ENCODE measurements around the gene LRBA. TPM values are rescaled to one million over a fixed set of nuclear protein-coding genes. Genes with fewer than 3 reads are reported as not detected.
"Not testable (repeated sequence)": the region's sequence is repeated elsewhere in the genome, so short reads cannot be mapped to it uniquely, and the experiment has no call there.

LRBA gene
- polyA plus RNA-seq, 6 donors from 2014 or later = 18.0 to 25.7 (median 19.6) TPM

DNA sequence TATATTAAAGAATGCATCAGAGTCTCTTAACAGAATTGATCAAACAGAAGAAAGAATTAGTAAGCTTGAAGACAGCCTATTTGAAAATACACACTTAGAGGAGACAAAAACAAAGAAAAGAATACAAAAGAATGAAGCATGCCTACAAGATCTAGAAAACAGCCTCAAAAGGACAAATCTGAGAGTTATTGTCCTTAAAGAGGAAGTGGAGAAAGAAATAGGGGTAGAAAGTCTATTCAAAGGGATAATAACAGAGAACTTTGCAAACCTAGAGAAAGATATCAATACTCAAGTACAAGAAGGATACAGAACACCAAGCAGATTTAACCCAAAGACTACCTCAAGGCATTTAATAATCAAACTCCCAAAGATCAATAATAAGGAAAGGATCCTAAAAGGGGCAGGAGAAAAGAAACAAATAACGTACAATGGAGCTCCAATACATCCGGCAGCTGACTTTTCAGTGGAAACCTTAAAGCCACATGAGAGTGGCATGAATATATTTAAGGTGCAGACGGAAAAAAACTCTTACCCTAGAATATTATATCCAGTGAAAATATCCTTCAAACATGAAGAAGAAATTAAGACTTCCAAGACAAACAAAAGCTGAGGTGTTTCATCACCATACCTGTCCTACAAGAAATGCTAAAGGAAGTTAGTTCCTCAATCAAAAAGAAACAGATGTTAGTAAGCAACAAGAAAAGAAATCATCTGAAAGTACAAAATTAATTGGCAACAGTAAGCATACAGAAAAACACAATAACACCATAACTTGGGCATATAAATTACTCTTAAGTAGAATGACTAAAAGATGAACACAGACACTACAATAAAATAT, 36.1 kb downstream of the LRBA start:
- DNase-seq (no peak), ATAC-seq (ENCODE audit: low read depth in 2 of 2) (no peak)
- Mint-ChIP-seq H3K27ac (peak overlapping the region in 2 of 6 donors; percentile 8 to 44), H3K4me1 (peaks cover 66 to 81% (median 68%) of the 10 kb centered on the region in 3 donors), H3K27me3 (no peaks in the 10 kb centered on the region), H3K4me3 (peak overlapping the region in 1 of 8 donors; percentile 49), H3K9me3 (peaks cover 0 to 9% (median 3%) of the 10 kb centered on the region in 7 donors), H3K36me3 (peaks cover 18 to 30% of the 10 kb centered on the region in 2 donors)

GRCh38 chr4:150976478-150977118, 38.5 kb downstream of the LRBA start:
- Mint-ChIP-seq H3K4me1 (peaks cover 71 to 85% (median 75%) of the 10 kb centered on the region in 3 donors), H3K27ac (peak overlapping the region in 2 of 6 donors; percentile 27 to 89), H3K4me3 (no peak overlapping the region), H3K36me3 (peaks cover 18 to 30% of the 10 kb centered on the region in 2 donors), H3K9me3 (peaks cover 0 to 9% (median 3%) of the 10 kb centered on the region in 7 donors), H3K27me3 (no peaks in the 10 kb centered on the region)
- DNase-seq (no peak), ATAC-seq (ENCODE audit: low read depth in 2 of 2) (no peak)

DNA sequence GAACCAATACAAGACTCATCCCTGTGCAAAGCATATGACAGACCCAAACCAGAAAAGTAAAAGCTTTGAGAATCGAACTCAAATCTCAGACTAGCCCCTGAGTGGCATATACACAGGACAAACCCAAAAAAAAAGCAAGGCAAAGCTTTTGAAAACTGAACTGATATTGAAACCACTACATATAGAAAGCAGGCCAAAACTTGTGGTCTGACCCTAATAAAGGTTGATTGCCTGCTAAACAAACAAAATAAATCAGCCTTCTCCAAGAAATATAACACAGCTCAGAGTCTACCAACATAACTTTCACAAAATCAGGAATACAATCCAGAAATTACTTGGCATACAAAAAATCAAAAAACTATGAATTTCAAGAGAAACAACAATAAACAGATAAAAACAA, 40.3 kb downstream of the LRBA start:
- ATAC-seq (ENCODE audit: low read depth in 2 of 2) (no peak), DNase-seq (no peak)
- Mint-ChIP-seq H3K27me3 (no peaks in the 10 kb centered on the region), H3K4me3 (peak overlapping the region in 2 of 8 donors; percentile 27 to 40), H3K9me3 (peaks cover 0 to 9% (median 3%) of the 10 kb centered on the region in 7 donors), H3K36me3 (peaks cover 10 to 21% of the 10 kb centered on the region in 2 donors), H3K4me1 (peaks cover 55 to 71% (median 66%) of the 10 kb centered on the region in 3 donors), H3K27ac (peak overlapping the region in 4 of 6 donors; percentile 3 to 70 (median 60))

DNA sequence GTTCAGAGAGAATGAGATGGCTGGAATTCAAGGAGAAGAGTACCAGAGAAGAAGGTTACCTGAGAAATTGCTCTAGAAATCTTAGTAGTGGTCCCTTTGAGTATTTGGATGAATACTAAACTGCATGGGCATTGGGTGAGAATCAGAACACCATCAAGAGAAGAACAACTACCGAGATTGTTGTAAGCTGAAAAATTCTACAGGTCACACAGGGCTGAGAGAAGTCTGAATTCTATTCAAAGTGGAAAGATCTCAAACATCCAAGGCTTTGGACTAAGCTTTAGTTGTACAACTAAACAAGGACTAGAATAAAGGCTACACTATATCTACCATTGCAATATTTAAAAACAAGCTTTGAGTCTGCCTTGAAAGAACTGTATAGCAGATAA, 40.8 kb downstream of the LRBA start:
- H3K36me3 Mint-ChIP-seq = peaks cover 9 to 17% of the 10 kb centered on the region in 2 donors
- H3K27ac Mint-ChIP-seq = peak overlapping the region in 4 of 6 donors; percentile 3 to 83 (median 40)
- no peaks in the 10 kb centered on the region for H3K27me3 Mint-ChIP-seq
- peaks cover 0 to 8% (median 3%) of the 10 kb centered on the region in 7 donors for H3K9me3 Mint-ChIP-seq
- ATAC-seq (ENCODE audit: low read depth in 2 of 2) (no peak), DNase-seq (no peak)
- peaks cover 52 to 71% (median 71%) of the 10 kb centered on the region in 3 donors for H3K4me1 Mint-ChIP-seq
- no peak overlapping the region for H3K4me3 Mint-ChIP-seq

DNA sequence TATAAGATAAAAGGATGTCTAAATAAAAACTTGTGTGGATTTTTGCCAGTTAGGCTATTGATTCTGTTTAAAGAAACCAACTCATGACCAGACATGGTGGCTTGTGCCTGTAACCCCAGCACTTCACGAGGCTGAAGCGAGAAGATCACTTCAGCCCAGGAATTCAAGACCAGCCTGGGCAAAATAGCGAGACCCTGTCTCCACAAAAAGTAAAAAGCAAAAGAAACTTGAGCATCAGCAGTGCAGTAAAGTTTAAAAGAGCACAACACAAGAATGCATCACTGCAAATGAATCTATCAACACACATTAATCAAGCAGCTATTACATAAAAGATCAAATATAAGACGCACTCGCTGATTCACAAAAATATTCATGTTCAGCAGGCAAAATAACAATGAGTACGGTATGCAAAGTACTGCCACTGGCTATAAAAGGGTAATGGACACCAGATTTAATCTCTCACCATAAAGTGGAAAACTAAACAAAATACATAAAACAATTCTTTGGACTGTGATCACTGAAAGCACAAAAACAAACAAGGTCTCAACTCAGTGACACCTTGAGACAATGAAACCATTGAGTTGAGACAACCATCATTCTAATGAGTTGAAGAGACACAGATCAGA, 41.3 kb downstream of the LRBA start:
- ATAC-seq (ENCODE audit: low read depth in 2 of 2) (no peak), DNase-seq (no peak)
- H3K27me3 Mint-ChIP-seq = no peaks in the 10 kb centered on the region
- H3K36me3 Mint-ChIP-seq = peaks cover 4 to 12% of the 10 kb centered on the region in 2 donors
- peaks cover 0 to 2% (median 0%) of the 10 kb centered on the region in 7 donors for H3K9me3 Mint-ChIP-seq
- peak overlapping the region in 5 of 6 donors; percentile 3 to 83 (median 43) for H3K27ac Mint-ChIP-seq
- peaks cover 51 to 68% (median 67%) of the 10 kb centered on the region in 3 donors for H3K4me1 Mint-ChIP-seq
- H3K4me3 Mint-ChIP-seq = peak overlapping the region in 1 of 8 donors; percentile 61

GRCh38 chr4:150972592-150972991, 42.5 kb downstream of the LRBA start:
- peak overlapping the region in 1 of 6 donors; percentile 74 for H3K27ac Mint-ChIP-seq
- peaks cover 40 to 63% (median 57%) of the 10 kb centered on the region in 3 donors for H3K4me1 Mint-ChIP-seq
- no peaks in the 10 kb centered on the region for H3K27me3 Mint-ChIP-seq
- peaks cover 0 to under 1% of the 10 kb centered on the region in 2 donors for H3K36me3 Mint-ChIP-seq
- ATAC-seq (ENCODE audit: low read depth in 2 of 2) (no peak), DNase-seq (no peak)
- no peaks in the 10 kb centered on the region for H3K9me3 Mint-ChIP-seq
- peak overlapping the region in 1 of 8 donors; percentile 57 for H3K4me3 Mint-ChIP-seq

DNA sequence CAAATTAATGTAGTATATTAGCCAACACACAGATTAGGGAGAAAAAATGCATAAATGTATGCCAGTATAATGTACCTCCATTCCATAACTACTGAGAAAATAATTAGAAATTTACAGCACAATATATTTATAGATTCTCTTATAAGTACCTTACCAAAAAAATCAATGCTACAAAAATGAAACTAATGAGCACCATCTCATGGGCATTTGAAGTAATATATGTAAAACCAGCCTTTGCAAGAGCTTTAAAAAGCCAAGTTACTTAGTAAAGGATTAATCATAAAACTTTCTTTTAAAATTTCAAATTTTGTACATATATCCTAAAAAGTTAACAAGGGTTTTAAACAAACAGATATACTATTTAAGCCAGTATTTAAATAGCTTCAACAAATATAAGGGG, 43.2 kb downstream of the LRBA start:
- H3K9me3 Mint-ChIP-seq = peaks cover 0 to 5% (median 0%) of the 10 kb centered on the region in 7 donors
- peak overlapping the region in 1 of 8 donors; percentile 29 for H3K4me3 Mint-ChIP-seq
- peak overlapping the region in 1 of 6 donors; percentile 27 for H3K27ac Mint-ChIP-seq
- H3K27me3 Mint-ChIP-seq = no peaks in the 10 kb centered on the region
- H3K36me3 Mint-ChIP-seq = no peaks in the 10 kb centered on the region
- H3K4me1 Mint-ChIP-seq = peaks cover 43 to 57% (median 56%) of the 10 kb centered on the region in 3 donors
- ATAC-seq (ENCODE audit: low read depth in 2 of 2) (no peak), DNase-seq (no peak)

GRCh38 chr4:150970685-150971151, 44.4 kb downstream of the LRBA start:
- no peak for ATAC-seq (ENCODE audit: low read depth in 2 of 2)
- H3K9me3 Mint-ChIP-seq = peaks cover 0 to 6% (median 0%) of the 10 kb centered on the region in 7 donors

GRCh38 chr4:150964754-150965153, 50.3 kb downstream of the LRBA start:
- peaks cover 18 to 38% (median 38%) of the 10 kb centered on the region in 3 donors for H3K4me1 Mint-ChIP-seq
- ATAC-seq (ENCODE audit: low read depth in 2 of 2) (no peak), DNase-seq (no peak)
- H3K27me3 Mint-ChIP-seq = no peaks in the 10 kb centered on the region
- H3K36me3 Mint-ChIP-seq = peaks cover 0 to 4% of the 10 kb centered on the region in 2 donors
- no peak overlapping the region for H3K4me3 Mint-ChIP-seq
- H3K9me3 Mint-ChIP-seq = peaks cover 0 to 6% (median 0%) of the 10 kb centered on the region in 7 donors
- H3K27ac Mint-ChIP-seq = no peak overlapping the region

More at GRCh38 chr4:150970685-150971151, 44.4 kb downstream of the LRBA start:
- DNase-seq = no peak
- Mint-ChIP-seq H3K36me3 (peaks cover 0 to 3% of the 10 kb centered on the region in 2 donors), H3K27ac (no peak overlapping the region), H3K4me1 (peaks cover 38 to 50% (median 47%) of the 10 kb centered on the region in 3 donors), H3K27me3 (no peaks in the 10 kb centered on the region), H3K4me3 (no peak overlapping the region)

GRCh38 chr4:150963602-150964345, 51.3 kb downstream of the LRBA start:
- peaks cover 13 to 32% (median 31%) of the 10 kb centered on the region in 3 donors for H3K4me1 Mint-ChIP-seq
- not testable (repeated sequence) for ATAC-seq (ENCODE audit: low read depth in 2 of 2); H3K4me3 Mint-ChIP-seq; DNase-seq; H3K36me3 Mint-ChIP-seq; H3K27me3 Mint-ChIP-seq
- peak overlapping the region in 1 of 6 donors; percentile 51 for H3K27ac Mint-ChIP-seq
- peaks cover 2 to 13% (median 6%) of the 10 kb centered on the region in 7 donors for H3K9me3 Mint-ChIP-seq

DNA sequence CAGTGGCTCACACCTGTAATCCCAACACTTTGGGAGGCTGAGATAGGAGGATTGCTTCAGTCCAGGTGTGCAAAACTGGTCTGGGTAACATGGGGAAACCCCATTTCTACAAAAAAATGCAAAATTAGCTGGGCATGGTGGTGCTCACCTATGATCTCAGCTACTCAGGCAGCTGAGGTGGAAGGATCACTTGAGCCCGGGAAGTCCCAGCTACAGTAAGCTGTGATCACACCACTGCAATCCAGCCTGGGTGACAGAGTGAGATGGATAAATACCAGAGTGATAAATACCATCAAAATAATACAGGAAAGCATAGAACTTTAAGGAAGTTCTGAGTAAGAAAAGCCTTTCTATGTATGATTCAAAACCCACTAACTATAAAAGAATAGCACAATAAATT, 52.8 kb downstream of the LRBA start:
- peaks cover 9 to 30% (median 27%) of the 10 kb centered on the region in 3 donors for H3K4me1 Mint-ChIP-seq
- no peak overlapping the region for H3K4me3 Mint-ChIP-seq
- peaks cover 9 to 21% of the 10 kb centered on the region in 2 donors for H3K36me3 Mint-ChIP-seq
- ATAC-seq (ENCODE audit: low read depth in 2 of 2) (peak; percentile 55 to 84), DNase-seq (no peak)
- peak overlapping the region in 5 of 6 donors; percentile 4 to 83 (median 28) for H3K27ac Mint-ChIP-seq
- H3K27me3 Mint-ChIP-seq = no peaks in the 10 kb centered on the region
- peaks cover 5 to 25% (median 19%) of the 10 kb centered on the region in 7 donors for H3K9me3 Mint-ChIP-seq

DNA sequence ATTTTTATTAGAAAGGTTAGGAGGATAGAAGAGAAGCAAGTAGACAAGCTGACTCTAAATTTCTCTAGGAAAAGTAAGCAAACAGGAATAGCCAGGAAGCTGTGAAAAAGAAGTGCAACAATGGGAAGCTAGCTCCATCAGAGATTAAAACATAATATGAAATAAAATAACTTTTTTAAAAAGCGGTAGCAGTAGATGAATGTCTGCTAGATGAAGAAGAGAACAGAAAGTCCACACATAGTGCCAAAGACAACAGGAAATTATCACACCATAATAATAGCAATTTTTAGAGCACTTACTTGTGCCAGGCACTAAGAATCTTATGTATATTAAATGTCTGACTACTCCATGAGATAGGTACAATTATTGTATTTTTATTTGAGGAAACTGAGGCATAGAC, 53.5 kb downstream of the LRBA start:
- H3K27ac Mint-ChIP-seq = peak overlapping the region in 4 of 6 donors; percentile 4 to 73 (median 52)
- ATAC-seq (ENCODE audit: low read depth in 2 of 2) = no peak

More for the DNA sequence above, 53.5 kb downstream of the LRBA start:
- H3K36me3 Mint-ChIP-seq = peaks cover 9 to 27% of the 10 kb centered on the region in 2 donors
- no peak overlapping the region for H3K4me3 Mint-ChIP-seq
- peaks cover 5 to 29% (median 25%) of the 10 kb centered on the region in 7 donors for H3K9me3 Mint-ChIP-seq
- H3K27me3 Mint-ChIP-seq = no peaks in the 10 kb centered on the region
- H3K4me1 Mint-ChIP-seq = peaks cover 6 to 33% (median 24%) of the 10 kb centered on the region in 3 donors
- DNase-seq = no peak

Measured in naive B cell (primary cell).